ENCODE measurements around the gene VASN. TPM values are rescaled to one million over a fixed set of nuclear protein-coding genes. Genes with fewer than 3 reads are reported as not detected.

VASN gene
- total RNA-seq, 4 donors from 2014 or later = 31.0 to 58.1 (median 32.9) TPM

DNA sequence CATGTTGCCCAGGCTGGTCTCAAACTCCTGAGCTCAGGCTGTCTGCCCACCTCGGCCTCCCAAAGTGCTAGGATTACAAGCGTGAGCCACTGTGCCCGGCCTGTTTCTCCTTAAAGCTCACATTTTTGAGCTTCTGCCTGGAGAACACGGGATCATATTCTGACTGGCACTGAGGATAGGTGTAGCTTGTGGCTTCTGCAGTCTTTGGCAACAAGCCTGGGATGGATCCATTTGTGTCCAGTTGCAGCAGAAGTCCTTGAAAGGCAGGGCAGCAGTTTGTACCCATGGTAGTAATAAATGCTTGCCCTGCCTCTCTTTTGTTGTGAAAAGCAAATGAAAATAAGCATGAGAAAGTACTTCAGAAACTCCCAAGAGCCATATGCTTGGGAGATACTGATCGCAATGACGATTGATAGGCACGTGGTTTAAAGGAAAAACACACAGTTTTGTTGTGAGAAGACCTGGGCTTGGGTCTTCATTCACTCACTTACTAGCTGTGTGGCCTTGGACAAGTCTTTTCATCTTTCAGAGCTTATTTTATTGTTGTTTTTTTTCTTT, 47.8 kb downstream of the VASN start:
- Histone ChIP-seq H3K27ac (no peak overlapping the region), H3K36me3 (no peaks in the 10 kb centered on the region), H3K27me3 (no peaks in the 10 kb centered on the region), H3K9me3 (no peaks in the 10 kb centered on the region), H3K4me1 (peaks cover 0 to 21% (median 11%) of the 10 kb centered on the region in 4 donors), H3K4me3 (no peak overlapping the region)
- no peak for DNase-seq (ENCODE audit: low spot score in 2 of 2)
- TF ChIP-seq EP300 (IDR thresholded peaks at IDR 0.05) (no peak), POLR2A (IDR thresholded peaks at IDR 0.05) (no peak)
- TF ChIP-seq, protein P1, sequence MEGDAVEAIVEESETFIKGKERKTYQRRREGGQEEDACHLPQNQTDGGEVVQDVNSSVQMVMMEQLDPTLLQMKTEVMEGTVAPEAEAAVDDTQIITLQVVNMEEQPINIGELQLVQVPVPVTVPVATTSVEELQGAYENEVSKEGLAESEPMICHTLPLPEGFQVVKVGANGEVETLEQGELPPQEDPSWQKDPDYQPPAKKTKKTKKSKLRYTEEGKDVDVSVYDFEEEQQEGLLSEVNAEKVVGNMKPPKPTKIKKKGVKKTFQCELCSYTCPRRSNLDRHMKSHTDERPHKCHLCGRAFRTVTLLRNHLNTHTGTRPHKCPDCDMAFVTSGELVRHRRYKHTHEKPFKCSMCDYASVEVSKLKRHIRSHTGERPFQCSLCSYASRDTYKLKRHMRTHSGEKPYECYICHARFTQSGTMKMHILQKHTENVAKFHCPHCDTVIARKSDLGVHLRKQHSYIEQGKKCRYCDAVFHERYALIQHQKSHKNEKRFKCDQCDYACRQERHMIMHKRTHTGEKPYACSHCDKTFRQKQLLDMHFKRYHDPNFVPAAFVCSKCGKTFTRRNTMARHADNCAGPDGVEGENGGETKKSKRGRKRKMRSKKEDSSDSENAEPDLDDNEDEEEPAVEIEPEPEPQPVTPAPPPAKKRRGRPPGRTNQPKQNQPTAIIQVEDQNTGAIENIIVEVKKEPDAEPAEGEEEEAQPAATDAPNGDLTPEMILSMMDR (IDR thresholded peaks at IDR 0.05) = no peak
- 76 to 80% methylated on average over 7 of the region's 7 CpGs for WGBS, 2 donors

- TF ChIP-seq POLR2A (IDR thresholded peaks at IDR 0.05) = no peak
- TF ChIP-seq, protein P1 (IDR thresholded peaks at IDR 0.05) = no peak
- TF ChIP-seq EP300 (IDR thresholded peaks at IDR 0.05) = no peak
- H3K36me3 ChIP-seq = no peaks in the 10 kb centered on the region
- no peak for DNase-seq (ENCODE audit: low spot score in 2 of 2)
Observed at GRCh38 chr16:4420505-4421105, 49.0 kb downstream of the VASN start.

GRCh38 chr16:4425378-4426020, 53.9 kb downstream of the VASN start, which contains the start of gene DNAJA3:
DNAJA3 (plus strand) TSS chr16:4425868; CDS start chr16:4425882, 14 bp downstream.
- peaks cover 0 to 23% (median 0%) of the 10 kb centered on the region in 3 donors for H3K36me3 ChIP-seq
- H3K4me3 ChIP-seq = peak within 1 kb of the TSS; percentile 69 to 94 (median 84)
- peak within 1 kb of the TSS; percentile 93 to 96 (median 94) for H3K27ac ChIP-seq
- H3K4me1 ChIP-seq = peaks cover 0 to 30% (median 14%) of the 10 kb centered on the region in 4 donors
- TF ChIP-seq EP300 (IDR thresholded peaks at IDR 0.05) (peak; percentile 30 to 92), POLR2A (IDR thresholded peaks at IDR 0.05) (peak; percentile 61 to 62)
- TF ChIP-seq, protein P1 (IDR thresholded peaks at IDR 0.05) = peak in 2 of 5 experiments; percentile 35 to 48
- no peaks in the 10 kb centered on the region for H3K9me3 ChIP-seq
- H3K27me3 ChIP-seq = no peaks in the 10 kb centered on the region
- peak; percentile 83 to 84 for DNase-seq (ENCODE audit: low spot score in 2 of 2)
- WGBS, 2 donors = 0 to 1% methylated on average over 37 to 58 of the region's 68 CpGs

More at GRCh38 chr16:4420505-4421105, 49.0 kb downstream of the VASN start:
- no peak overlapping the region for H3K27ac ChIP-seq
- peaks cover 0 to 16% (median 7%) of the 10 kb centered on the region in 4 donors for H3K4me1 ChIP-seq
- H3K4me3 ChIP-seq = no peak overlapping the region
- WGBS, 2 donors = 73 to 74% methylated on average over 8 of the region's 8 CpGs
- H3K9me3 ChIP-seq = no peaks in the 10 kb centered on the region
- no peaks in the 10 kb centered on the region for H3K27me3 ChIP-seq

- TF ChIP-seq POLR2A (IDR thresholded peaks at IDR 0.05) (no peak), EP300 (IDR thresholded peaks at IDR 0.05) (no peak)
- TF ChIP-seq, protein P1 (IDR thresholded peaks at IDR 0.05) = no peak
- peaks cover 0 to 30% (median 14%) of the 10 kb centered on the region in 4 donors for H3K4me1 ChIP-seq
- DNase-seq (ENCODE audit: low spot score in 2 of 2) = no peak
- WGBS, 2 donors = 3 to 4% methylated on average over 27 to 28 of the region's 31 CpGs
- H3K27me3 ChIP-seq = no peaks in the 10 kb centered on the region
- peaks cover 0 to 25% (median 0%) of the 10 kb centered on the region in 3 donors for H3K36me3 ChIP-seq
- H3K27ac ChIP-seq = peak overlapping the region; percentile 93 to 96 (median 94)
- H3K4me3 ChIP-seq = peak overlapping the region; percentile 69 to 94 (median 84)
- no peaks in the 10 kb centered on the region for H3K9me3 ChIP-seq
Observed at GRCh38 chr16:4426021-4426684, 54.5 kb downstream of the VASN start.
